Measurements from ENCODE around the gene VIT.

The VIT gene

DNA sequence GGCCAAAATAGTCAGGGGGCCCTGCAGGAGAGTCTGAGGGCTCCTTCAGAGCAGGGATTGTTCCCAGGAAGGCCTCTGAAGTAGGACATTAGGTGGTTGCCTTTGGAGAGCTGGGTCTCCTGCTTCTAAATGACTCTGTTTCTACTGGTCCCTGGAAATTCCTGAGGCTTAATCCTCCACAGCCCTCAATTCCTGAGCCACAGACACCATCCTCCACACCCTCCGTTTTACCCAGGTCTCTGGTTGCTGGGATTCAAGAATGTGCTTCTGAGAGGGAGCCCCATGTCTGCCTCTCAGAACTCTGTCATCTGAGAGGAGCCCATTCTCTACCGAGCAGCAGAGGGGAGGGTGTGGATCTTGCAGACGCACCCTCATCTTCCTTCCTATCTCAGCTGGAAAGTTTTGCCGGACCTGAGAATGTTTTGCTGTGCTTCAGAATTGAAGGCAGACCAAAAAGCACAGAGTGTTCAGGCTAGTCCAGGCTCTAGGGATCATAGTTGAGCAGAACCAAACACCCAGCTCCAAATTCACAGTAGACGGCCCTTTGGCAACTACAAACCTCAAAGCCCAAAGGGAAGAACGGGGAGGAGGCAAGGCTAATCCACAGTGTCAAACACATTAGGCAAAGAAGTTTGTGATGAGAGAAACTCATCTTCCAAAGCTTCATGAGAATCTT lies 8.1 kb downstream of the VIT start:
- no peak overlapping the region for H3K9ac ChIP-seq (ENCODE audit: low read length)
- H3K36me3 ChIP-seq (ENCODE audit: control insufficient read depth, insufficient read depth, low read length): no peaks in the 10 kb centered on the region
- H3K27me3 ChIP-seq (ENCODE audit: control insufficient read depth, insufficient read depth, low read length): no peaks in the 10 kb centered on the region
- no peaks in the 10 kb centered on the region for H3K9me3 ChIP-seq (ENCODE audit: control insufficient read depth, low read length)
- H3K4me1 ChIP-seq (ENCODE audit: control insufficient read depth, insufficient read depth, low read length): no peaks in the 10 kb centered on the region
- no peak overlapping the region for H3K4me3 ChIP-seq (ENCODE audit: low read length)

- H3K9ac ChIP-seq (ENCODE audit: low read length): no peak overlapping the region
- H3K4me1 ChIP-seq (ENCODE audit: control insufficient read depth, insufficient read depth, low read length): no peaks in the 10 kb centered on the region
- no peaks in the 10 kb centered on the region for H3K9me3 ChIP-seq (ENCODE audit: control insufficient read depth, low read length)
- H3K4me3 ChIP-seq (ENCODE audit: low read length): no peak overlapping the region
- H3K36me3 ChIP-seq (ENCODE audit: control insufficient read depth, insufficient read depth, low read length): no peaks in the 10 kb centered on the region
- no peaks in the 10 kb centered on the region for H3K27me3 ChIP-seq (ENCODE audit: control insufficient read depth, insufficient read depth, low read length)
Measured at GRCh38 chr2:36705326-36706020, 9.0 kb downstream of the VIT start.

GRCh38 chr2:36706021-36706876 lies 9.7 kb downstream of the VIT start:
- H3K36me3 ChIP-seq (ENCODE audit: control insufficient read depth, insufficient read depth, low read length): no peaks in the 10 kb centered on the region
- H3K4me1 ChIP-seq (ENCODE audit: control insufficient read depth, insufficient read depth, low read length): no peaks in the 10 kb centered on the region
- H3K4me3 ChIP-seq (ENCODE audit: low read length): no peak overlapping the region
- no peak overlapping the region for H3K9ac ChIP-seq (ENCODE audit: low read length)
- H3K9me3 ChIP-seq (ENCODE audit: control insufficient read depth, low read length): no peaks in the 10 kb centered on the region
- H3K27me3 ChIP-seq (ENCODE audit: control insufficient read depth, insufficient read depth, low read length): no peaks in the 10 kb centered on the region

- H3K27me3 ChIP-seq (ENCODE audit: control insufficient read depth, insufficient read depth, low read length): no peaks in the 10 kb centered on the region
- no peak overlapping the region for H3K9ac ChIP-seq (ENCODE audit: low read length)
- H3K4me1 ChIP-seq (ENCODE audit: control insufficient read depth, insufficient read depth, low read length): no peaks in the 10 kb centered on the region
- H3K36me3 ChIP-seq (ENCODE audit: control insufficient read depth, insufficient read depth, low read length): no peaks in the 10 kb centered on the region
- no peaks in the 10 kb centered on the region for H3K9me3 ChIP-seq (ENCODE audit: control insufficient read depth, low read length)
- no peak overlapping the region for H3K4me3 ChIP-seq (ENCODE audit: low read length)
Measured at GRCh38 chr2:36707050-36707449, 10.5 kb downstream of the VIT start.

- H3K4me3 ChIP-seq (ENCODE audit: low read length): no peak overlapping the region
- H3K36me3 ChIP-seq (ENCODE audit: control insufficient read depth, insufficient read depth, low read length): no peaks in the 10 kb centered on the region
- no peaks in the 10 kb centered on the region for H3K4me1 ChIP-seq (ENCODE audit: control insufficient read depth, insufficient read depth, low read length)
- H3K9me3 ChIP-seq (ENCODE audit: control insufficient read depth, low read length): no peaks in the 10 kb centered on the region
- H3K27me3 ChIP-seq (ENCODE audit: control insufficient read depth, insufficient read depth, low read length): no peaks in the 10 kb centered on the region
- no peak overlapping the region for H3K9ac ChIP-seq (ENCODE audit: low read length)
Measured at GRCh38 chr2:36708041-36708741, 11.7 kb downstream of the VIT start.

DNA sequence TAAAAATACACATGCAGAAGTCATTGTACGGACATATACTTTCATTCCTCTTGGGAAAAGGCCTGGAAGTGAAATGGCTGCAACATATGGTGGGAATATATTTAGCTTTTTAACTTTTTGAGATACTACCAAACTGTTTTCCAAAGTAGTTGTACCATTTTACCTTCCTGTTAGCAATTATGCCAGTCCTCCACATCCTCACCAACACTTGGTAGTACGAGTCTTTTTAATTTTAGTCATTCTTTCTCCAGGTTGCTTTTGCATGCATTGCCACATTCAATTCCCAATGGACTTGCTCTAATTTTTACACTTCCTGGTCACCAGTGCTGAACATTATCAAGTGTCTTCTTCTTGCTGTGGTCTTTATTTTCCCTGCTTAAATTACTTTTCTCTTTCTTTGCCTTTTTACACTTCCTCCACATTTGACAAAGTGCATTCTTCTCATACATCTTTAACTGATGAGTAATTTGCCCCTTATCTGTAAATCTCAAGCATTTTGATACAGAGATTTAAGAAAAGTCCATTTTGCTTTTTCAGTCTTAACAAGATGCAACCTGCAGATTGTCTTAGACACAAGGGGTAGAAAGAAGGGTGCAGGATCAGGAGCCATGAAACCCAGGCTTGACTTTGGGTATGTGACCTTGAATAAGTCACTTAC lies 14.5 kb downstream of the VIT start:
- Histone ChIP-seq H3K4me3 (ENCODE audit: low read length) (no peak overlapping the region), H3K4me1 (ENCODE audit: control insufficient read depth, insufficient read depth, low read length) (no peaks in the 10 kb centered on the region), H3K9me3 (ENCODE audit: control insufficient read depth, low read length) (no peaks in the 10 kb centered on the region), H3K36me3 (ENCODE audit: control insufficient read depth, insufficient read depth, low read length) (no peaks in the 10 kb centered on the region), H3K9ac (ENCODE audit: low read length) (no peak overlapping the region), H3K27me3 (ENCODE audit: control insufficient read depth, insufficient read depth, low read length) (no peaks in the 10 kb centered on the region)

DNA sequence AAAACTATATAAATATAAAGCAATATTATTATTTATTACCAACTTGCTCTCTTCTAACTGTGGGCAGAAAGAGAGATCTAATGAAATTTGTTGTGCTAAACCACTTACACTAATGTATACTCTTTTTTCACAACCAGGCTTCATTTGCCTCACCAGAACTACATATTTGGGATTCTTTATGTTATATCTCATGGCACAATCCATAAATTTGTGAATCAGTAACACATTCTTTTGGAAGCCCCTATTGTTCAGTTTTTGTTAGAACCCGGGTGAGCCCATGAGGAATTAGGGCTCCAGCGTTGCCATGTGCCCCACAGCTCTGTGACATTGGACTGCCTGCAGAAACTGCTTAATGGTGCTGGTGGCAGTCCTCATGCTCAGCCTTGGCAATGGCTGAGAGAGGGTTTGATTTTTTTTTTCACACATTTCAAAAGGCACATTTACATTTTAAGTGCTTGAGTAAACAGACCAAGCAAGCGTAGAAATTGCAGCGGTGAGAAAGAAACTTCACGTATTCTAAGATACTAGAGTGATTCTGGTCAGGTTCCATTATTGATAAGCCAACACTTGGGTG lies 15.3 kb downstream of the VIT start:
- no peaks in the 10 kb centered on the region for H3K9me3 ChIP-seq (ENCODE audit: control insufficient read depth, low read length)
- H3K36me3 ChIP-seq (ENCODE audit: control insufficient read depth, insufficient read depth, low read length): no peaks in the 10 kb centered on the region
- no peaks in the 10 kb centered on the region for H3K27me3 ChIP-seq (ENCODE audit: control insufficient read depth, insufficient read depth, low read length)
- H3K4me3 ChIP-seq (ENCODE audit: low read length): no peak overlapping the region
- H3K4me1 ChIP-seq (ENCODE audit: control insufficient read depth, insufficient read depth, low read length): no peaks in the 10 kb centered on the region
- H3K9ac ChIP-seq (ENCODE audit: low read length): no peak overlapping the region

GRCh38 chr2:36713310-36713709 lies 16.8 kb downstream of the VIT start:
- no peaks in the 10 kb centered on the region for H3K9me3 ChIP-seq (ENCODE audit: control insufficient read depth, low read length)
- no peaks in the 10 kb centered on the region for H3K36me3 ChIP-seq (ENCODE audit: control insufficient read depth, insufficient read depth, low read length)
- no peak overlapping the region for H3K9ac ChIP-seq (ENCODE audit: low read length)
- H3K27me3 ChIP-seq (ENCODE audit: control insufficient read depth, insufficient read depth, low read length): no peaks in the 10 kb centered on the region
- H3K4me3 ChIP-seq (ENCODE audit: low read length): no peak overlapping the region
- no peaks in the 10 kb centered on the region for H3K4me1 ChIP-seq (ENCODE audit: control insufficient read depth, insufficient read depth, low read length)

GRCh38 chr2:36716111-36716510 lies 19.6 kb downstream of the VIT start:
- H3K9me3 ChIP-seq (ENCODE audit: control insufficient read depth, low read length): no peaks in the 10 kb centered on the region
- H3K4me1 ChIP-seq (ENCODE audit: control insufficient read depth, insufficient read depth, low read length): no peaks in the 10 kb centered on the region
- no peak overlapping the region for H3K9ac ChIP-seq (ENCODE audit: low read length)
- H3K36me3 ChIP-seq (ENCODE audit: control insufficient read depth, insufficient read depth, low read length): no peaks in the 10 kb centered on the region
- H3K27me3 ChIP-seq (ENCODE audit: control insufficient read depth, insufficient read depth, low read length): no peaks in the 10 kb centered on the region
- no peak overlapping the region for H3K4me3 ChIP-seq (ENCODE audit: low read length)

DNA sequence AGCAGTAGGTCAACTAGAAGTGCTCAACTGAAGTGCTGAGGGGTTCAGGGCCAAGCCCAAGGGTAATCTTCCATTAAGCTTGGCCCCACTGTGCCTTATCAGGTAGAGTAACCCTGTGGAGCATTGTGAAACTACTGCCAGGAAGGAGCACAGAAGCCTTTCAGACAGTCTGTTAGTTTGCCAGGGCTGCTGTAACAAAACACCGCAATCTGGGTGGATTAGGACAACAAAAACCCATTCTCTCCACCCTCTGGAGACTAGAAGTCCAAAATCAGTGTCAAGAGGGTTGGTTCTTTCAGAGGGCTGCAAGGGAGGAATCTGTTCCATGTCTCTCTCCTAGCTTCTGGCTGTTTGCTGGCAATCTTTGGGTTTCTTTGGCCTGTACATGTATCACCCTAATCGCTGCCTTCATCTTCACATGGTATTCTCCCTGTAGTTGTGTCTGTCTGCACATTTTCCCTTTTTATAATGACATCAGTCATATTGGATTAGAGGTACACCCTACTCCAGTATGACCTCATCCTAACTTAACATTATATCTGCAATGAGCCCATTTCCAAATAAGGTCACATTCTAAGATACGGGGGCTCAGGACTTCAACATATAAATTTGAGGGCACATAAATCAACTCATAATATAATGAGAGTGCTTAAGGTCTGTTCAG lies 21.2 kb downstream of the VIT start:
- no peaks in the 10 kb centered on the region for H3K4me1 ChIP-seq (ENCODE audit: control insufficient read depth, insufficient read depth, low read length)
- H3K27me3 ChIP-seq (ENCODE audit: control insufficient read depth, insufficient read depth, low read length): no peaks in the 10 kb centered on the region
- H3K9ac ChIP-seq (ENCODE audit: low read length): no peak overlapping the region
- no peak overlapping the region for H3K4me3 ChIP-seq (ENCODE audit: low read length)
- H3K36me3 ChIP-seq (ENCODE audit: control insufficient read depth, insufficient read depth, low read length): no peaks in the 10 kb centered on the region
- H3K9me3 ChIP-seq (ENCODE audit: control insufficient read depth, low read length): no peaks in the 10 kb centered on the region

DNA sequence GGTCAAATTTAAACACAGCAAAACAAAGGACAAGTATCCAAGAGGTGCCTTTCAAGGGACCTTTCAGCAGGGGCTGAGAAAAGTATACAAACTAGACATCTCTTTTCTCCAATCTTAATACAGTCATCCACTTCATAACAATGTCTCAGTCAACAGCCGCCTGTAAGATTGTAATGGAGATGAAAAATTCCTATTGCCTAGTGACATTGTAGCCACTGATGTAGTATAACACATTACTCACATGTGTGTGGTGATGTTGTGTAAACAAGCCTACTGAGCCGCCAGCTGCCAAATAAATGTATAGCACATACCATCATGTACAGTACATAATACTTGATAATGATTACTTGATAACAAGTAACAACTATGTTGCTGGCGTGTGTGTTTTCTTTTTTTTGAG lies 31.0 kb downstream of the VIT start:
- no peaks in the 10 kb centered on the region for H3K4me1 ChIP-seq (ENCODE audit: control insufficient read depth, insufficient read depth, low read length)
- no peak overlapping the region for H3K4me3 ChIP-seq (ENCODE audit: low read length)
- H3K9ac ChIP-seq (ENCODE audit: low read length): no peak overlapping the region

More for the DNA sequence above, 31.0 kb downstream of the VIT start:
- Histone ChIP-seq H3K9me3 (ENCODE audit: control insufficient read depth, low read length) (no peaks in the 10 kb centered on the region), H3K27me3 (ENCODE audit: control insufficient read depth, insufficient read depth, low read length) (no peaks in the 10 kb centered on the region), H3K36me3 (ENCODE audit: control insufficient read depth, insufficient read depth, low read length) (no peaks in the 10 kb centered on the region)

Data from mucosa of stomach (tissue), 1 donor.